PC-3 (cell line): ENCODE results near the gene OGFOD3. TPM values are rescaled to one million over a fixed set of nuclear protein-coding genes. Genes with fewer than 3 reads are reported as not detected.
A peak's percentile ranks its signal among the peaks of the same experiment; 100 is the strongest.

Source experiments
- ATAC-seq: fragments of 200-7000 bp; cut with Tn5 transposase; 2 replicates; pipeline ENCODE4 v1.9.1; 2020; ENCODE audit warnings: mild to moderate bottlenecking, moderate library complexity
- BruUV-seq: library from RNA; stranded (reverse); fragments of 400-500 nt; replicated peaks from 2 replicates; lab custom pipeline; 2021; lab: Mats Ljungman, UMichigan
- CTCF ChIA-PET: fragments of 300-600 bp; sonication (Branson Sonifier 250); formaldehyde crosslinking; loops from one replicate; lab custom pipeline; 2022; ENCODE audit warnings: antibody characterized with exemption; lab: Charles Lee
- POLR2A ChIA-PET: fragments of 300-600 bp; sonication (Branson Sonifier 250); formaldehyde crosslinking; loops from one replicate; lab custom pipeline; 2022; ENCODE audit warnings: antibody characterized with exemption; ENCODE audit not compliant: unreplicated experiment; lab: Charles Lee
- DNase-seq: peaks from one replicate; pipeline ENCODE4 v3.0.0-alpha.2; 2015
- H2AFZ ChIP-seq: fragments of 300-600 bp; sonication (generic); 2 replicates; pipeline ENCODE4 v1.6.0; 2016; ENCODE audit warnings: antibody characterized with exemption, low read length
- H3F3A ChIP-seq: fragments of 300-600 bp; sonication (generic); one replicate; pipeline ENCODE4 v1.6.0; 2017; ENCODE audit warnings: antibody characterized with exemption, low read length, control low read depth, mild to moderate bottlenecking; ENCODE audit not compliant: unreplicated experiment
- H3K27ac ChIP-seq: fragments of 300-600 bp; sonication (generic); 2 replicates; pipeline ENCODE4 v1.5.1; 2016; ENCODE audit warnings: mild to moderate bottlenecking, low read length
- H3K27me3 ChIP-seq: fragments of 300-600 bp; sonication (generic); 2 replicates; pipeline ENCODE4 v1.6.1; 2016; ENCODE audit warnings: low read length, mixed read lengths
- H3K36me3 ChIP-seq: fragments of 300-600 bp; sonication (generic); 2 replicates; pipeline ENCODE4 v1.6.1; 2016; ENCODE audit warnings: low read depth, mixed run types, low read length, mixed read lengths
- H3K4me1 ChIP-seq: fragments of 300-600 bp; sonication (generic); 2 replicates; pipeline ENCODE4 v1.5.1; 2016; ENCODE audit warnings: low read length; ENCODE audit not compliant: insufficient read depth
- H3K4me2 ChIP-seq: fragments of 300-600 bp; sonication (generic); 2 replicates; pipeline ENCODE4 v1.6.0; 2016; ENCODE audit warnings: low read length
- H3K4me3 ChIP-seq: fragments of 300-600 bp; sonication (generic); 2 replicates; pipeline ENCODE4 v1.5.1; 2016; ENCODE audit warnings: mild to moderate bottlenecking, low read length, mixed read lengths
- H3K79me2 ChIP-seq: fragments of 300-600 bp; sonication (generic); 2 replicates; pipeline ENCODE4 v1.6.1; 2017; ENCODE audit warnings: low read length, mixed read lengths
- H3K9ac ChIP-seq: fragments of 300-600 bp; sonication (generic); 2 replicates; pipeline ENCODE4 v1.6.0; 2016; ENCODE audit warnings: mild to moderate bottlenecking, low read length
- H3K9me2 ChIP-seq: fragments of 300-600 bp; sonication (generic); replicated peaks from 2 replicates; pipeline ENCODE4 v1.6.1; 2016; ENCODE audit warnings: mixed run types, low read length, mixed read lengths
- H3K9me3 ChIP-seq: fragments of 300-600 bp; sonication (generic); 2 replicates; pipeline ENCODE4 v1.6.1; 2016; ENCODE audit warnings: low read length, mixed read lengths
- H4K20me1 ChIP-seq: fragments of 300-600 bp; sonication (generic); 2 replicates; pipeline ENCODE4 v1.6.1; 2016; ENCODE audit warnings: low read length, mixed read lengths
- CTCF ChIP-seq: fragments of 300-600 bp; sonication (generic); conservative IDR thresholded peaks from 2 replicates; pipeline ENCODE4 v1.5.1; 2017; ENCODE audit warnings: antibody characterized with exemption, low read depth, mild to moderate bottlenecking, low read length
- EZH2 ChIP-seq: fragments of 300-600 bp; sonication (generic); IDR thresholded peaks from one replicate; pipeline ENCODE4 v1.6.1; 2017; ENCODE audit warnings: antibody characterized with exemption, mild to moderate bottlenecking, low read length; ENCODE audit not compliant: unreplicated experiment
- EZH2phosphoT487 ChIP-seq: fragments of 300-600 bp; sonication (generic); IDR thresholded peaks from 2 replicates; pipeline ENCODE4 v1.6.1; 2018; ENCODE audit warnings: mild to moderate bottlenecking, antibody characterized with exemption, low read length, borderline replicate concordance
- intact Hi-C: fragments of 100-400 bp; cut with micrococcal nuclease; formaldehyde crosslinking; loops from 2 replicates; pipeline ENCODE4 v1.9.0; 2023
- total RNA-seq: library from RNA; depleted of rRNA; stranded (reverse); fragments of >200 nt; gene quantifications from 2 replicates; pipeline ENCODE4 v1.2.3, GENCODE V29; 2014

OGFOD3 gene
- total RNA-seq, 1 experiment from 2014 or later = 56.1 TPM

GRCh38 chr17:82385559-82386254, 32.7 kb downstream of the OGFOD3 start:
- ATAC-seq = no peak
- TF ChIP-seq EZH2phosphoT487 (no peak), EZH2 (no peak)
- ChIA-PET CTCF (interaction anchor here (0.6 kb wide), 1 partner anchor 143 kb away, joined by 3 read pairs; no protein-coding TSS in a partner anchor), POLR2A (no interaction called here)
- Histone ChIP-seq H3K36me3 (no peaks in the 10 kb centered on the region), H3K9ac (no peak overlapping the region), H3K4me3 (no peak overlapping the region), H3K79me2 (no peaks in the 10 kb centered on the region), H2AFZ (no peak overlapping the region), H3K9me2 (no peaks in the 10 kb centered on the region), H3F3A (no peaks in the 10 kb centered on the region), H3K4me2 (no peak overlapping the region), H3K27ac (no peak overlapping the region), H3K27me3 (no peaks in the 10 kb centered on the region), H3K9me3 (no peaks in the 10 kb centered on the region), H4K20me1 (no peaks in the 10 kb centered on the region), H3K4me1 (peaks cover 17% of the 10 kb centered on the region)
- intact Hi-C loops = no loop called here
- no TSS peak for BruUV-seq
- DNase-seq = no peak

- Histone ChIP-seq H3K79me2 (no peaks in the 10 kb centered on the region), H3K36me3 (no peaks in the 10 kb centered on the region), H3K9ac (no peak overlapping the region), H3K4me3 (peak overlapping the region; percentile 55), H3K27ac (no peak overlapping the region), H3F3A (no peaks in the 10 kb centered on the region), H3K27me3 (no peaks in the 10 kb centered on the region), H3K9me3 (no peaks in the 10 kb centered on the region), H3K4me2 (peak overlapping the region; percentile 85), H4K20me1 (no peaks in the 10 kb centered on the region), H2AFZ (peak overlapping the region; percentile 78), H3K9me2 (no peaks in the 10 kb centered on the region), H3K4me1 (peaks cover 17% of the 10 kb centered on the region)
- intact Hi-C loops = no loop called here
- BruUV-seq = no TSS peak
- ChIA-PET CTCF (interaction anchor here (0.6 kb wide), 1 partner anchor 142 kb away, joined by 3 read pairs; no protein-coding TSS in a partner anchor), POLR2A (interaction anchor here (0.6 kb wide), 1 partner anchor 134 kb away, joined by 3 read pairs; the partner anchor contains the start of gene FOXK2)
- DNase-seq (peak; percentile 81), ATAC-seq (peak; percentile 78)
- TF ChIP-seq EZH2phosphoT487 (no peak), CTCF (peak; percentile 81), EZH2 (no peak)
Measured at GRCh38 chr17:82384730-82385481, 33.5 kb downstream of the OGFOD3 start.

- no peaks in the 10 kb centered on the region for H3K27me3 ChIP-seq
- no peak for ATAC-seq
Measured at GRCh38 chr17:82384051-82384729, 34.2 kb downstream of the OGFOD3 start.

More at GRCh38 chr17:82384051-82384729, 34.2 kb downstream of the OGFOD3 start:
- CTCF ChIA-PET = no interaction called here
- Histone ChIP-seq H3K27ac (no peak overlapping the region), H3K36me3 (no peaks in the 10 kb centered on the region), H3K4me2 (peak overlapping the region; percentile 85), H3K4me3 (peak overlapping the region; percentile 55; the same call in 1 of the 2 replicates), H3F3A (no peaks in the 10 kb centered on the region), H3K9me3 (no peaks in the 10 kb centered on the region), H3K9me2 (no peaks in the 10 kb centered on the region), H3K4me1 (peaks cover 17% of the 10 kb centered on the region), H3K9ac (no peak overlapping the region), H2AFZ (peak overlapping the region; percentile 78; the same call in 1 of the 2 replicates), H3K79me2 (no peaks in the 10 kb centered on the region), H4K20me1 (no peaks in the 10 kb centered on the region)
- DNase-seq = no peak
- POLR2A ChIA-PET = interaction anchor here (0.6 kb wide), 1 partner anchor 135 kb away, joined by 3 read pairs; the partner anchor contains the start of gene FOXK2
- BruUV-seq = no TSS peak
- TF ChIP-seq CTCF = no peak
- TF ChIP-seq EZH2 = no peak
- no peak for TF ChIP-seq EZH2phosphoT487
- intact Hi-C loops = no loop called here
